Chondrocyte (in vitro differentiated cells): ENCODE results near the gene CEP152. TPM values are rescaled to one million over a fixed set of nuclear protein-coding genes. Genes with fewer than 3 reads are reported as not detected.

Source experiments
- DNase-seq: peaks from one replicate; pipeline ENCODE4 v3.0.0; 2021; ENCODE audit warnings: mixed read lengths, low spot score
- H3K27ac Mint-ChIP-seq: one replicate; pipeline ENCODE4 v1.8.0; 2021; ENCODE audit warnings: mild to moderate bottlenecking, moderate library complexity, mixed read lengths; ENCODE audit not compliant: unreplicated experiment
- H3K27me3 Mint-ChIP-seq: 2 replicates; pipeline ENCODE4 v1.8.0; 2021; ENCODE audit warnings: low read depth, mixed read lengths
- H3K36me3 Mint-ChIP-seq: 2 replicates; pipeline ENCODE4 v1.8.0; 2021; ENCODE audit warnings: low read depth, mixed read lengths
- H3K4me1 Mint-ChIP-seq: 2 replicates; pipeline ENCODE4 v1.8.0; 2021; ENCODE audit warnings: low read depth, mild to moderate bottlenecking, mixed read lengths
- H3K4me3 Mint-ChIP-seq: one replicate; pipeline ENCODE4 v1.8.0; 2021; ENCODE audit warnings: mild to moderate bottlenecking, moderate library complexity, mixed read lengths; ENCODE audit not compliant: unreplicated experiment
- H3K9me3 Mint-ChIP-seq: 2 replicates; pipeline ENCODE4 v1.8.0; 2021; ENCODE audit warnings: low read depth, mixed read lengths
- CTCF ChIP-seq: fragments of 200-600 bp; sonication (generic); IDR thresholded peaks from 2 replicates; pipeline ENCODE4 v1.5.0; 2021; ENCODE audit warnings: antibody characterized with exemption, mild to moderate bottlenecking, moderate library complexity
- total RNA-seq: library from RNA; stranded (reverse); gene quantifications from 3 replicates; pipeline ENCODE4 v1.2.1, GENCODE V29; 2021

The CEP152 gene
- total RNA-seq, 1 donor from 2014 or later = 4.4 TPM

GRCh38 chr15:48811325-48811958 is 573 bp upstream of the CEP152 start:
- DNase-seq = no peak
- H3K4me1 Mint-ChIP-seq = peaks cover 20% of the 10 kb centered on the region
- peak overlapping the region; percentile 92 for H3K4me3 Mint-ChIP-seq
- TF ChIP-seq CTCF = peak; percentile 32
- no peak overlapping the region for H3K27ac Mint-ChIP-seq
- H3K36me3 Mint-ChIP-seq = no peaks in the 10 kb centered on the region
- no peaks in the 10 kb centered on the region for H3K27me3 Mint-ChIP-seq
- H3K9me3 Mint-ChIP-seq = no peaks in the 10 kb centered on the region

DNA sequence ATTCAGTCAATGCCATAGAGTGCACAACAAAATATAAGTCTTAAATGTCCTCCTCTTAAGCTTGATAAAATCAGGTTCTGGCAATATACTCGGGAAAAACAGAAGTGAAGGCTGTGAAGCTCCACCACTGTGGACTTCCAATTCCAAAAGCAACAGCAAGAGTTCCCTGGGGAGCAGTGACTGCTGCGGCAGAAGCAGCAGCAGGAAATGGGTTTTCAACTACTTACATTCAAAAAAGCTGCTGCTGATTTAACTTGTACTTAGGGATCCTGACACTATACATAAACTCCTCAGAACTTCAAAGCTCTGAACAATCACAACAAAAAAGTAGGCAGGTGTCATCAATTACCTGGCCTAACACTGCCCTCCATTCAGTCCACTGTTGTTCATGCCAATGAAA is 4.7 kb downstream of the CEP152 start:
- no peaks in the 10 kb centered on the region for H3K36me3 Mint-ChIP-seq
- peak overlapping the region; percentile 85 for H3K27ac Mint-ChIP-seq
- no peak for DNase-seq
- no peaks in the 10 kb centered on the region for H3K9me3 Mint-ChIP-seq
- H3K4me3 Mint-ChIP-seq = peak overlapping the region; percentile 50
- no peaks in the 10 kb centered on the region for H3K27me3 Mint-ChIP-seq
- peaks cover 56% of the 10 kb centered on the region for H3K4me1 Mint-ChIP-seq
- no peak for TF ChIP-seq CTCF

DNA sequence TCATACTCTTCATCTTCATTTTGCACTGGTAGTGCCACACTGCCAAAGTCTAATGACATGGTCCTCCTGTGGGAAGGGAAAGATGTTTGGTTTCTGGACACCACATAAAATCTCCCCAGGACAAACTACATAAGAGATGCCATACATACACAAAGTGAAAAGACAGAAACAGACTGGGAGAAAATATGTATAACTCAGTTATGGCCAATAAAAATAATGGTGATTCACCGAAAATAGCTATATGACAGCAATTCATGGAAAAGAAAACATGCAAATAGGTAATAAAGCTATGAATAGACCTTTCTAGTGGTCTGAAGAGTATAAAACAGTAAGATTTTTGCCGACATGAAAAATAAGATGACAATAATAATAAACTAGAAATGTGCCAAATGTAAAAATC is 5.3 kb downstream of the CEP152 start:
- no peaks in the 10 kb centered on the region for H3K27me3 Mint-ChIP-seq
- no peak for TF ChIP-seq CTCF
- H3K36me3 Mint-ChIP-seq = no peaks in the 10 kb centered on the region
- no peaks in the 10 kb centered on the region for H3K9me3 Mint-ChIP-seq
- no peak for DNase-seq
- peak overlapping the region; percentile 85 for H3K27ac Mint-ChIP-seq
- H3K4me1 Mint-ChIP-seq = peaks cover 62% of the 10 kb centered on the region
- peak overlapping the region; percentile 50 for H3K4me3 Mint-ChIP-seq

DNA sequence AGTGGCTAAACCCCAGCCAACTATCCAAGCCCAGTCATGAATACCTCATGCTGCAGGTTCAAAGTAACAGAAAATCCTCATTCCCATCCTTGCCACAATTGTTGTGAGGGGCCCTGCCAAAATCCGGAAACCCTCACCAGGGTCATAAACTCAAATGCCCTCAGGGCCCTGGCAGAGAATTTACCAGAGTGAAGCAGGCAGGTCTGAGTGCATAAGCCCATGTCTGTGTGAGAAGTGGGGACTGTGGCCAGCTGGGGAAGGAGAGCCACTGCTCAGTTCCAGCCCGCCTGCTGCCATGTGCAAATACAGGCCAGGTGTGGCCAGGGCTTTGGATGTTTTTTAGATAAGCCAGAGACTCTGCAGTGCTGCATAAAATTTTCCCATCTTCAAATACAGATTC is 7.0 kb downstream of the CEP152 start:
- H3K27me3 Mint-ChIP-seq = no peaks in the 10 kb centered on the region
- H3K9me3 Mint-ChIP-seq = no peaks in the 10 kb centered on the region
- no peak overlapping the region for H3K4me3 Mint-ChIP-seq
- no peaks in the 10 kb centered on the region for H3K36me3 Mint-ChIP-seq
- H3K4me1 Mint-ChIP-seq = peaks cover 60% of the 10 kb centered on the region
- no peak for DNase-seq
- no peak for TF ChIP-seq CTCF
- H3K27ac Mint-ChIP-seq = no peak overlapping the region

GRCh38 chr15:48802867-48803266 is 8.0 kb downstream of the CEP152 start:
- H3K27me3 Mint-ChIP-seq = no peaks in the 10 kb centered on the region
- H3K4me3 Mint-ChIP-seq = no peak overlapping the region
- peaks cover 60% of the 10 kb centered on the region for H3K4me1 Mint-ChIP-seq
- no peaks in the 10 kb centered on the region for H3K36me3 Mint-ChIP-seq
- DNase-seq = no peak
- no peak for TF ChIP-seq CTCF
- no peaks in the 10 kb centered on the region for H3K9me3 Mint-ChIP-seq
- H3K27ac Mint-ChIP-seq = peak overlapping the region; percentile 69
